ENCODE data around the gene PRICKLE4. TPM values are rescaled to one million over a fixed set of nuclear protein-coding genes. Genes with fewer than 3 reads are reported as not detected.
"Not testable (repeated sequence)": the region's sequence is repeated elsewhere in the genome, so short reads cannot be mapped to it uniquely, and the experiment has no call there.

PRICKLE4 gene
- polyA plus RNA-seq, 1 experiment = not detected

DNA sequence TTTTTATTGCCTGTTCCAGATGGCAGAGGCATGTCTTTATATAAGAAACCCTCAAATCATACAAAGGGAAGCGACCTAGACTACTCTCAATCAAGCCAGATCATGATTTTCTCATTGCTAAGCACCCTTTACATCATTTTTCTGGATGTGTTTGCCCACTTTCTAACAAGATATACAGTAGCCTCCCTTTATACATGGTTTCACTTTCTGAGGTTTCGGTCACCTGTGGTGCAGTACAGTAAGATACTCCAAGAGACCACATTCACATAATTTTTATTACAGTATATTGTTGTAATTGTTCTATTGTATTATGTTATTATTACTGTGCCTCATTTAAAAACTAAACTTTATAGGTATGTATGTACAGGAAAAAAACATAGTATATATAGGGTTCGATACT is 30.5 kb downstream of the PRICKLE4 start:
- Histone ChIP-seq H3K4me3 (ENCODE audit: low read depth, low read length) (no peak overlapping the region), H3K27ac (ENCODE audit: low read depth, low read length) (no peak overlapping the region), H3K27me3 (ENCODE audit: control insufficient read depth, insufficient read depth, low read length) (no peaks in the 10 kb centered on the region), H3K9me3 (ENCODE audit: control insufficient read depth, insufficient read depth, low read length) (no peaks in the 10 kb centered on the region; the same call in 1 of the 2 replicates)
- TF ChIP-seq, protein P1, sequence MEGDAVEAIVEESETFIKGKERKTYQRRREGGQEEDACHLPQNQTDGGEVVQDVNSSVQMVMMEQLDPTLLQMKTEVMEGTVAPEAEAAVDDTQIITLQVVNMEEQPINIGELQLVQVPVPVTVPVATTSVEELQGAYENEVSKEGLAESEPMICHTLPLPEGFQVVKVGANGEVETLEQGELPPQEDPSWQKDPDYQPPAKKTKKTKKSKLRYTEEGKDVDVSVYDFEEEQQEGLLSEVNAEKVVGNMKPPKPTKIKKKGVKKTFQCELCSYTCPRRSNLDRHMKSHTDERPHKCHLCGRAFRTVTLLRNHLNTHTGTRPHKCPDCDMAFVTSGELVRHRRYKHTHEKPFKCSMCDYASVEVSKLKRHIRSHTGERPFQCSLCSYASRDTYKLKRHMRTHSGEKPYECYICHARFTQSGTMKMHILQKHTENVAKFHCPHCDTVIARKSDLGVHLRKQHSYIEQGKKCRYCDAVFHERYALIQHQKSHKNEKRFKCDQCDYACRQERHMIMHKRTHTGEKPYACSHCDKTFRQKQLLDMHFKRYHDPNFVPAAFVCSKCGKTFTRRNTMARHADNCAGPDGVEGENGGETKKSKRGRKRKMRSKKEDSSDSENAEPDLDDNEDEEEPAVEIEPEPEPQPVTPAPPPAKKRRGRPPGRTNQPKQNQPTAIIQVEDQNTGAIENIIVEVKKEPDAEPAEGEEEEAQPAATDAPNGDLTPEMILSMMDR (IDR thresholded peaks at IDR 0.05; ENCODE audit: low read depth, low read length) = no peak
- CTCF ChIA-PET = no interaction called here
- DNase-seq (ENCODE audit: low read depth, low spot score) = no peak
- POLR2A ChIA-PET = no interaction called here

DNA sequence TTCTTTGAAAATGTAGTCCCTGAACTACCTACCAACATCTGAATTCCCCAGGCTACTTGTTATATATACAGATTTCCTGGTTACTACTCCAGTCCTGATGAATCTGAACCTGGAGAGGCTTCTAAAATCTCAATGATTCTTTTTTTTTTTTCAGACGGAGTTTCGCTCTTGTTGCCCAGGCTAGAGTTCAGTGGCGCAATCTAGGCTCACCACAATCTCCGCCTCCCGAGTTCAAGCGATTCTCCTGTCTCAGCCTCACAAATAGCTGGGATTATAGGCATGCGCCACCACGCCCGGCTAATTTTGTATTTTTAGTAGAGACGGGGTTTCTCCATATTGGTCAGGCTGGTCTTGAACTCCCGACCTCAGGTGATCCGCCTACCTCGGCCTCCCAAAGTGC is 31.4 kb downstream of the PRICKLE4 start:
- H3K9me3 ChIP-seq (ENCODE audit: control insufficient read depth, insufficient read depth, low read length); DNase-seq (ENCODE audit: low read depth, low spot score); H3K27me3 ChIP-seq (ENCODE audit: control insufficient read depth, insufficient read depth, low read length); H3K4me3 ChIP-seq (ENCODE audit: low read depth, low read length); H3K27ac ChIP-seq (ENCODE audit: low read depth, low read length); POLR2A ChIA-PET; CTCF ChIA-PET: not testable (repeated sequence)

DNA sequence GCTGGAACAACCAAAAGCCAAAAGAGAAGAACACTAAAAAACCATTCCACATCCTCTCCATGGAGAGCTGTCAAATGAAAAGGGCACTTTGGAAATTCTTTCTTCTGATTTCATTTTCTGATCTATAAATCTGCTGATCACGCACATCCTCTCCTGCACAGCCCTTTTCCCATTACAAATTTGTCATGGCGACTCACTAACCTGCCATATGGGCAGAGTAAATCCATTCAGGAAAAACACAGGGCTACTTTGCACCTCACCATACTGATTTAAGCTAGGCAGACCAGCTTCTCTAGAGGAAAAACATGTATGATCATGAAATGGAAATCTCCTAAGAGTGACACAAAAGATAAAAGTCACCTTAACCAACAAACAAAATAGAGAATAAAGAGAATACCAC is 32.9 kb downstream of the PRICKLE4 start:
- TF ChIP-seq, protein P1 (IDR thresholded peaks at IDR 0.05; ENCODE audit: low read depth, low read length) = no peak
- CTCF ChIA-PET = interaction anchor here (1.2 to 1.7 kb wide), 4 partner anchors 12 to 231 kb away, joined by 3 to 5 read pairs (median 4); partner anchors contain the start of genes BYSL and MED20
- DNase-seq (ENCODE audit: low read depth, low spot score) = no peak
- Histone ChIP-seq H3K9me3 (ENCODE audit: control insufficient read depth, insufficient read depth, low read length) (no peaks in the 10 kb centered on the region), H3K27ac (ENCODE audit: low read depth, low read length) (no peak overlapping the region), H3K4me3 (ENCODE audit: low read depth, low read length) (no peak overlapping the region), H3K27me3 (ENCODE audit: control insufficient read depth, insufficient read depth, low read length) (no peaks in the 10 kb centered on the region)
- POLR2A ChIA-PET = no interaction called here

DNA sequence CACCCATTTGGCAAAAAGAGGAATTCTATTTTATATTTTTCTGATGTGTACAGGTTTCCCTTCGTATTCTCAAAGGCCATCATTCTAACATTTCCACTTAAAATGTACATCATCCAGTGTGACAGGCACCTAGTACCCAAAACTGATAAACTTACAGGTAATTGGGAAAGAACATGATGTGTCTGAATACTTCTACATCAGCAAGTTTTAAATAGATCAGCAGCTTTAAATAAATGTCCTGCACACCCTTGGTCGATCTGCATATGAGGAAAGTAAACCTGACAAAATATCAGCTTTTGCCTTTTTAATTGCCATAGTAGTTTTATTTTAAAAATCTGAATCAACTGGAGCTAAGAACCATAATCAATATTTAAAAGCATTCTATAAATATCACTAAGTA is 33.4 kb downstream of the PRICKLE4 start:
- Histone ChIP-seq H3K4me3 (ENCODE audit: low read depth, low read length) (no peak overlapping the region), H3K9me3 (ENCODE audit: control insufficient read depth, insufficient read depth, low read length) (no peaks in the 10 kb centered on the region), H3K27ac (ENCODE audit: low read depth, low read length) (no peak overlapping the region), H3K27me3 (ENCODE audit: control insufficient read depth, insufficient read depth, low read length) (no peaks in the 10 kb centered on the region)
- TF ChIP-seq, protein P1 (IDR thresholded peaks at IDR 0.05; ENCODE audit: low read depth, low read length) = no peak
- ChIA-PET CTCF (interaction anchor here (1.2 to 1.7 kb wide), 4 partner anchors 12 to 230 kb away, joined by 3 to 5 read pairs (median 4); partner anchors contain the start of genes BYSL and MED20), POLR2A (no interaction called here)
- no peak for DNase-seq (ENCODE audit: low read depth, low spot score)

DNA sequence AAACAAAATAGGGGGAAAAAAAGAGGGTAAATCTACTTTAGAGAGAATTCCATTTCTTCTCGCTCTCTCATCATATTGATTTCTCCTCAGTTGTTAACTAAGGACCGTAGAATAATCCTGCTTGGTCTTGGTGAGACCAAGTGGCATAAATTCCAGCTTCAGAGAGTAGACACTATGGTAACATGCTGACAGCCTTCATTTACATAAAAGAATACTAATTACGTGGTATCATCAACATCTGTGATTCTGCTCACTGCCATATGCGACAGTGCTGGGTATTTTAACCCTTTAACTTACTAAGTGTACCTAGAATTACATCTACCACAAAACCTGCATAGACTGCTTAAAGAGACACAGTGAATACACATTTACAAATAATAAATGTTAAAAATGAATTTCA is 34.0 kb downstream of the PRICKLE4 start:
- H3K4me3 ChIP-seq (ENCODE audit: low read depth, low read length) = no peak overlapping the region
- no peak for DNase-seq (ENCODE audit: low read depth, low spot score)
- CTCF ChIA-PET = interaction anchor here (0.5 to 2.0 kb wide), 5 partner anchors 13 to 227 kb away, joined by 3 to 9 read pairs (median 6); partner anchors contain the start of genes BYSL and MED20
- POLR2A ChIA-PET = no interaction called here
- no peak overlapping the region for H3K27ac ChIP-seq (ENCODE audit: low read depth, low read length)
- H3K9me3 ChIP-seq (ENCODE audit: control insufficient read depth, insufficient read depth, low read length) = no peaks in the 10 kb centered on the region
- TF ChIP-seq, protein P1 (IDR thresholded peaks at IDR 0.05; ENCODE audit: low read depth, low read length) = no peak
- no peaks in the 10 kb centered on the region for H3K27me3 ChIP-seq (ENCODE audit: control insufficient read depth, insufficient read depth, low read length)
